22Rv1 (cell line): ENCODE results near the gene SPTLC2.

Experiments used
- H3K27ac ChIP-seq: fragments of 450-650 bp; 2 replicates; pipeline ENCODE4 v1.5.1; 2017
- ZFX ChIP-seq: fragments of 450-650 bp; IDR thresholded peaks from 2 replicates; pipeline ENCODE4 v1.6.1; 2017; ENCODE audit warnings: antibody characterized with exemption, borderline replicate concordance
- TF ChIP-seq, protein P1 (sequence below): fragments of 450-650 bp; IDR thresholded peaks from 2 replicates; pipeline ENCODE4 v1.5.1; 2017; ENCODE audit warnings: mild to moderate bottlenecking

Gene SPTLC2

DNA sequence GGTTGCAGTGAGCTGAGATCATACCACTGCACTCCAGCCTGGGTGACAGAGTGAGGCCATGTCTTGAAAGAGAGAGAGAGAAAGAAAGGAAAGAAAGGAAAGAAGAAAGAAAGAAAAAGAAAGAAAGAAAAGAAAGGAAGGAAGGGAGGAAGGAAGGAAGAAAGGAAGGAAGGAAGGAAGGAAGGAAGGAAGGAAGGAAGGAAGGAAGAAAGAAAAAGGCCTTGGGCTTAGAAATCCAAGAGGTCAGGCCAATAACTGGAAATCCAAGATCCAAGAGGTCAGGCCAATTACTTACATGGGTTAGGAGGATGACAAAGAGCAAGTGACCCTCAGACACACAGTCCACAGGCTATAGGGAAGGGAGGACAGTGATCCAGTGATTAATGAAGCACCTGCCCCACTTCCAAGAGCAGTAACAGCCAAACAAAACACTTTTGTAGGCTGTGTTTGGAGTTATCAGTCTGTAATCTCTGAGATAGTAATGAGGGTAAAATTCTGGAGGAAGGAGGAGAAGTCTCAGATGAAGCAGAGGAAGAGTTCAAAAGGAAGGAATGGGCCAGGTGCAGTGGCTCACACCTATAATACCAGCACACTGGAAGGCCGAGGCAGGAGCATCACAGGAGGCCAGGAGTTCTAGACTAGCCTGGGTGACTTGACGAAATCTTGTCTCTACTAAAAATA is 32.2 kb upstream of the SPTLC2 start:
- no peak overlapping the region for H3K27ac ChIP-seq
- no peak for TF ChIP-seq ZFX
- TF ChIP-seq, protein P1, sequence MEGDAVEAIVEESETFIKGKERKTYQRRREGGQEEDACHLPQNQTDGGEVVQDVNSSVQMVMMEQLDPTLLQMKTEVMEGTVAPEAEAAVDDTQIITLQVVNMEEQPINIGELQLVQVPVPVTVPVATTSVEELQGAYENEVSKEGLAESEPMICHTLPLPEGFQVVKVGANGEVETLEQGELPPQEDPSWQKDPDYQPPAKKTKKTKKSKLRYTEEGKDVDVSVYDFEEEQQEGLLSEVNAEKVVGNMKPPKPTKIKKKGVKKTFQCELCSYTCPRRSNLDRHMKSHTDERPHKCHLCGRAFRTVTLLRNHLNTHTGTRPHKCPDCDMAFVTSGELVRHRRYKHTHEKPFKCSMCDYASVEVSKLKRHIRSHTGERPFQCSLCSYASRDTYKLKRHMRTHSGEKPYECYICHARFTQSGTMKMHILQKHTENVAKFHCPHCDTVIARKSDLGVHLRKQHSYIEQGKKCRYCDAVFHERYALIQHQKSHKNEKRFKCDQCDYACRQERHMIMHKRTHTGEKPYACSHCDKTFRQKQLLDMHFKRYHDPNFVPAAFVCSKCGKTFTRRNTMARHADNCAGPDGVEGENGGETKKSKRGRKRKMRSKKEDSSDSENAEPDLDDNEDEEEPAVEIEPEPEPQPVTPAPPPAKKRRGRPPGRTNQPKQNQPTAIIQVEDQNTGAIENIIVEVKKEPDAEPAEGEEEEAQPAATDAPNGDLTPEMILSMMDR: no peak

DNA sequence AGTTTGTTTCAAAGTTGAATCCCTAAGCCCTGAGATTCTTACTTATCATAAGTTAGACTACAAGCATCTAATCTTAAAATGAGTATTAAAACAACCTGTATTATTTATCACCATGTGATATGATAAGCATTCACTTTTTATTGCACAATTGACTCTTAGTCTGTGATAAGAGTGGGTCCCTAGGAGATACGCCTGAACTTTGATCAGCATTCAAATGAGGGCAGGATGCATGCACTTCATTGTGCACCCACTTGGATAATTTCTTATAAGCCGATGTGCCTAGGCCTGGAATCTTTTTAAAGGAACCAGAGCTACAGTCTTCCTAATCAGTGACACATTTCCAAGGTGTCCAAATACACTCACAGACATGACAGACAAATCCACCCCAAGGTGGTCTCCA is 31.4 kb upstream of the SPTLC2 start:
- TF ChIP-seq, protein P1: no peak
- no peak for TF ChIP-seq ZFX
- H3K27ac ChIP-seq: no peak overlapping the region

DNA sequence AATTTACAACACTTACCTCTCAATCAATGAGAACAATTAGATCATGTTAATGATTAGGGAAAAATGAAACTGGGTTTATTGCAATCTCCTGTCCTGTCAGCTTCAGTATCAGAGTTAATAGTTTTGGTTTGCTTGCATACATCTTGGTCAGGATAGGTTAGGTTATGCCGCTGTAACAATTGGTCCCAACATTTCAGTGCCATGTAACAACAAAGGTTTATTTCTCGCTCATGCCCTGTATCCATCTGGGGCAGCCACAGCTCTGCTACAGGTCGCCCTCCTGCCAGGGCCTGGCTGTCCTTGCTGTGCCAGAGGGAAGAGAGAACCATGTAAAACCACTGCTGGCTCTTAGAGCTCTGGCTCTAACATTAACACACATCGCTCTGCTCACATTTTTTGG is 30.5 kb upstream of the SPTLC2 start:
- TF ChIP-seq ZFX: no peak
- TF ChIP-seq, protein P1: no peak
- no peak overlapping the region for H3K27ac ChIP-seq

DNA sequence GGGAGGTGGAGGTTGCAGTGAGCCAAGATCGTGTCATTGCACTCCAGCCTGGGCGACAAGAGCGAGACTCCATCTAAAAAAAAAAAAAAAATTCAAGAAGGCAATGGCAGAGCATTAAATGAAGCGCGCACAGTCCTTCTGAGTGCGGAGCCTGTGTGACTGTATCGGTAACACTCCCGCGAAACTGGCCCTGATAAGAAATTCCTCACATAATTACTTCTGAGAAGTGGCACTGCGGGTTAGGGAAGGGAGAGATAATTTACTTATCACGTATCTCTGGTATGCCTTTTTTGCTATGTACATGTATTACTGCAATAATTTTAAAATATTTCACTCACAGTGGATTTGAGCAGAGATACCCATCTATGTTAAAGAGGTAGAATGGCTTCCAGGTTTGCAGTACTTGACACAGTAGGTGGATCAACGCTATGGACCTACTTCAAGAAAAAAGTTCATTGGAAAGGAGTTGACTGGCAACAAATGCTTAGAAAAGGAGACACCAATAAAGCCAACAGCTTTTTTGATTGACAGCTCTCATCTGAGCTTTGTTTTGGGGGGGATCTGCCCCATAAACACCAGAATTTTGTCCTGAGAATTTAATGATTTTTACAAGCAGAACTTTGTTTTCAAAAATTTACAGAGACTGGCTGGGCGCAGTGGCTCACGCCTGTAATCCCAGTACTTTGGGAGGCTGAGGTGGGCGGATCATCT is 29.2 kb upstream of the SPTLC2 start:
- no peak overlapping the region for H3K27ac ChIP-seq
- no peak for TF ChIP-seq ZFX
- TF ChIP-seq, protein P1: no peak

DNA sequence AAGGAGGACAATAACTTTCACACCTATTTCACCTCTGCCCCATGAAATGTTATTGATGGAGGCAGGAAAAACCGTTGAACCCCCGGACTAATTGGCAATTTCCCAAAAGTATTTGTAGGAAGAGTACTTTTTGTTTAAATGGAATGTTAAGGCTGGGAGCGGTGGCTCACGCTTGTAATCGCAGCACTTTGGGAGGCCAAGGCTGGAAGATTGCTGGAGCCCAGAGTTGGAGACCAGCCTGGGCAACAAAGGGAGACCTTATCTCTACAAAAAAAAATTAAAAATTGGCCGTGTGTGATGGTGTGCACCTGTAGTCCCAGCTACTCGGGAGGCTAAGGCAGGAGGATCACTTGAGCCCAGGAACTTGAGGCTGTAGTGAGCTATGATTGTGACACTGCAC is 26.0 kb upstream of the SPTLC2 start:
- no peak for TF ChIP-seq ZFX
- TF ChIP-seq, protein P1: no peak

DNA sequence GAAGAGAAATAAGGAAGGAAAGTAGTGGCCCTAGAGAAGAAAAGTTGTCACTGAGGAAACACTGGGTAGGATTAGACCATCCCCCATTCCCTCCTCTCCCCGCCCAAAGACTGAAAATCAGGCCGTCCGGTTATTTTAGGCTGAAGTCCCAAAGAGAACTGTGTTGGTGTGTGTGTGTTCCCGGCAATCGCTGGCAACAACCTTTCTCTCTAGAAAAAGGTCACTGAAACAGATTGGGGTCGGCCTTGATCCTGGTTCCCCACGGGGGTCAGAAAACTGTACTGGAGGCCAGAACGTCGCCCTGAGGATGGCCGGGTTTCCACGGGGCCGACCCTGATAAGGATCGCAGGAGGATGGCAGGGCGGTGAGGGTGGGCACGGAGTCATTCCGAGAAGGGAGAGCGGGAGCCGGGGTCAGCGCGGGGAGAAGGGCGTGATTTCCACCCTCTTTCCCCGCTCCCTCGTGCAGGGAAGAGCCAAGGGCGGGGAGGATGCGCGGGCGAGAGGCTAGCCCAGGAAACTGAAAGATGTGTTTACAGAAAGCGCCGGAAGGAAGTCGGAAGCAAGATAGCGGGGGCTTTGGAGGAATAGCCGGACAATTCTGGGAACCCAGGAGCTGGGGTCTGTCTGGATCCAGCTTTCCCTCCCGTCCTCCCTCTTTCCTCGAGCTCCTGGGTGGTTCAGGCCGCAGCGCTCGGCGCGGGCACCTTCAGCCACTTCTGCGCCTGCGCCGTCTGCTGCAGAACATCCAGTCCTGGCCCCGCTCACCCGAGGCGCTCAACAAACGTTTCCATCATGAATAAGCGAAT is 25.3 kb upstream of the SPTLC2 start:
- TF ChIP-seq, protein P1: no peak
- no peak for TF ChIP-seq ZFX
- H3K27ac ChIP-seq: no peak overlapping the region

More for the DNA sequence above, 26.0 kb upstream of the SPTLC2 start:
- H3K27ac ChIP-seq: no peak overlapping the region
